Measurements from ENCODE around the gene ENTHD1.

GRCh38 chr22:39722032-39722325 lies 171.6 kb downstream of the ENTHD1 start:
- TF ChIP-seq CTCF (IDR thresholded peaks at IDR 0.05) = no peak
- TF ChIP-seq POLR2A (IDR thresholded peaks at IDR 0.05) = no peak
